HG03354 (cell line): ENCODE measurements around the gene PIK3R3.

Source experiments
- ATAC-seq: cut with Tn5 transposase; IDR thresholded peaks from one replicate; pipeline ENCODE4 v1.9.1; 2021; ENCODE audit warnings: mild to moderate bottlenecking; ENCODE audit not compliant: unreplicated experiment, poor library complexity, severe bottlenecking

Gene PIK3R3

DNA sequence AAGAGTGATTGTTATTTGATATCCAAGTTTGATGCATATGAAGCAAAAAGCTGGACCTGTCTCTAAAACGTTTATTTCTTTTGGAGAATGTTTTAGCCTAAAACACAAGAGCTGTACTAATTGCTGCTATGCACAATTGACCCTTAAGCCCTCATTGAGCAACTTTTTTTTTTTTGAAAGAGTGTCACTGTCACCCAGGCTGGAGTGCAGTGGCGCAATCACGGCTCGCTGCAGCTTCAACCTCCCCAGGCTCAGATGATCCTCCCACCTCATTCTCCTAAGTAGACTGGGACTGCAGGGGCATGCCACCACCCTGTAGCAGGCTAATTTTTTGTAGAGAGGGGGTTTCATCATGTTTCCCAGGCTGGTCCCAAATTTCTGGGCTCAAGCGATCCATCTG lies 129.1 kb downstream of the PIK3R3 start:
- no peak for ATAC-seq

DNA sequence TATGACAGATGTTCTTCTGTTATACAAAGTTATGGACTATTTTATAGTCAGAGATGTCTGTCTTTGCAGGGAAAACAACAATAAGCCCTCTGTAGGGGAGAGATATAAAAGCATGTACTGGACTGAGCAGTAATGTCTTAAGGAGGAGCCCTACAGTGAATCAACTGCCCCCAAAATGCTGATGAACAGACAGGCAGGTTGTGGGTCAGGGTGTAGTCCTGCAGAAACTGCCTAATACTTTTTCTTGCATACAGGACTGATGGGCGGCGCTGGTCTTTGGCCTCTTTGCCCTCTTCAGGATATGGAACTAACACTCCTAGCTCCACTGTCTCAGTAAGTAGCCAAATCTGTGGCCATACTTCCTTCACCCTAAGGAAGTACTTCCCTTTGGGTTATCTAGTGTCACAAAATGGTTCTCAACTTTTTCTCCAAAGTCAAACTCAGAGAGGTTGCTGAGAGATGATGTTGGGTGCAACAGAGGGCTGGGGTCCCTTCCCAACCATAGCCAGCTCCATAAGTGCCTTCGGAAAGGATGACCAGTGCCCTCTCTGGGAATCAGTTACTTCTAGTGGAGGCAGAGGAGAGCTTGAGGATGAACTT lies 129.8 kb downstream of the PIK3R3 start:
- no peak for ATAC-seq

DNA sequence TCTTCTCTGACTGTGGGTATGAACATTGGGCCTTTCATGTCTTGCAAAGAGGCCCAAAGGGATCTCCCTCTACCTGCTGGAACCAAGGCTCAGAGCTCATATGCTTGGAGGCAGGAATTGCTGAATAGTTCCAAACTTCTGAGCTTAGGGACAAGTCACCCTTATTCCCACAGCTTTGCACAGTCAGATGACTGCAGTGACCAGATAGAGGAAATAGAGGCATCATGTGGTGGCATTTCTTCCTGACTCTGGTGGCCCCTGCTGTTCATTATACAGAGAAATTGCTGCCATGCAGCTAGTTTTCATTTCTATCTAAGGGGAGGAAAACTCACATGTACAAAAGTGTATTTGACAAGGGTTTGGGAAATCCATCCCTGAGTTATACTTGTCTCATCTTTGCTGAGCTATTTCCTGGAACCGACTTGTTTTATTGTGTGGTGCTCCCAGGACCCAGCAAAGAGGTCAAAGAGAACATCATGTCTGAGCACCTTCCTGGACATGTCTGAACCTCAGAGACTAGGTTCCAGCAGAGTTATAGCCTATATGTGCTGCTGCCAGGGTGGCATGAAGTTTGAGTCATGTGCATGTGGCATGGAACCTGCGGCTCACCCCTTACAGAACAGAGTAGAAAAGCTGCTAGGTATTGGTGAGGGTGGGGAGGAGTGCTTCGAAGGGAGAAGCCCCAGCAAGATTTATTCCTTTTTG lies 131.2 kb downstream of the PIK3R3 start:
- ATAC-seq = no peak

DNA sequence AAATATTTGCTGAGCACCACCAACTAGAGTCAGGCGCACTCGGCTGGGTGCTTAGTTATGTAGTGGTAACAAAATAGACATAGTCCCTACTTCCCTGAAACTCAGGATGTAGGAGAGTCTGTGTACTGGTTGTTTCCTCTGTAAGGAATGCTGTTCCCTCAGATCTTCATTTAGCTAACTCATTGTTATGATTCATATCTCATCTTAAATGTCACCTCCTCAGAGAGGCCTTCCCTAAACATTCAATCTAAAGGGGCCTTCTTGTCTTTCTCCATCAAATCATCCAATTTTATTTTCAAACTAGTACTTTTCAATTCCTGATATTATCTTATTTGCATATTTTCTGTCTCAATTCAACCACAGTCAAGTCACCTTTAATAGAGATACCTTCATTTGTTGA lies 132.9 kb downstream of the PIK3R3 start:
- no peak for ATAC-seq

DNA sequence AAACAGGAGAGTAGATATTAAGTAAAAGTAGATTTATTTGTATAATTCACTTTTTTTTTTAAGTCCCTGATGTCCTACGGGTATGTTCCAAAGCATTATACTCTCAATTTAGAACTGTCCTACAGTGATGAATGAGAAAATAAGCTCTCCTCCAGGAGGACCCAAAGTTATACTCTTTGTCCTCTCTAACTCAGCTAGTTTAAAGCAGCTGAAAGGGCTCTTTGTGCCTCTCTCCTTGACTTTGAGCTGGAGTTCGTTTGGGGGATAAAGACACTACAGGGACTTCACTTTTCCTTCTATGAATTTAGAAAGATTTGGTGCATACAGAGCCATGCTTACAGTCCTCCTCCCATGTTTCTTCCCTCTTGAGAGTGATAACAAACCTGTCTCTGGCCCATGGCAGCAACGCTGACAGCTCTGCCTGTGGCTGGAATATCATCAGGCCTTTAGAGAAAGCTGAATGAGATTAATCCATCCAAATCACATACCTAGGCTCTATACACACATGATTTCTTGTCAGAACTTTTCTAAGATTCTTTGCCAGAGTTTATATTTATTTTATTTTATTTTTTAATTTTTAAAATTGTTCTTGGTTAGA lies 134.3 kb downstream of the PIK3R3 start:
- no peak for ATAC-seq

DNA sequence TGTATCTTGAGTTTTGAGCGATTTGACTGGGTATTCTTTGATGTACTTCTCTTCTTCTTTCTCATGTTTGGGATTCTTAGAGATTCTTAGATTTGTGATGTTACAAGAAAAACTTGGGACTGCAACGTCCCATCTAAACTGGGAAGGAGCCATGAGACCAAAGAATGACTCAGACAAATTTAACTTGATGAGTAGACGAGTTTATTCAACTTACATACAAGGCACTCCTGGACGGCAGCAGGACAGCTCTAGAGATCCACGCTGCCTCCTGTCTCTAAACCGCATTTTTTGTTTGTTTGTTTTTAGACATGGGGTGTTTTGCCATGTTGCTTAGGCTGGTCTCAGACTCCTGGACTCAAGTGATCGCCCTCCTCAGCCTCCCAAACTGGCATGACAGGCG lies 137.1 kb downstream of the PIK3R3 start:
- ATAC-seq = no peak

DNA sequence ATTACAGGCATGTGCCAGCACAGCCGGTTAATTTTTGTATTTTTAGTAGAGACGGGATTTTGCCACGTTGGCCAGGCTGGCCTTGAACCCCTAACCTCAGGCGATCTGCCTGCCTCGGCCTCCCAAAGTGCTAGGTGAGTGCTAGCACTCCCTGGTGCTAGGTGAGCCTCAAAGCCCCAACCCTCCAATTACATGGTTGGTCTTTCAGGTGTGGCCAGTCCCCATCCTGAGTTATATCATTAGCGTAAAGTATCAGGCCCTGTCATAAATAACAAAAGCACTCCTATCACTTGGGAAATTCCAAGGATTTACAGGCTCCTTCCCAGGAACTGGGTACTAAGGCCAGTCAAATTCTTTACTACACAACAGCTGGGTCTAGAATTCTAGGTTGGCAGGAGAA lies 138.0 kb downstream of the PIK3R3 start:
- ATAC-seq = no peak
